GM12878 (cell line): ENCODE data around the gene TMEM208. TPM values are rescaled to one million over a fixed set of nuclear protein-coding genes. Genes with fewer than 3 reads are reported as not detected.

Source experiments
- ATAC-seq: fragments of 200-7000 bp; cut with Tn5 transposase; 3 replicates; pipeline ENCODE4 v1.9.1; 2020; ENCODE audit warnings: mild to moderate bottlenecking, moderate library complexity
- BruUV-seq: library from RNA; stranded (reverse); fragments of 400-500 nt; replicated peaks from 2 replicates; lab custom pipeline; 2021; lab: Mats Ljungman, UMichigan
- CTCF ChIA-PET: fragments of 300-600 bp; sonication (Branson Sonifier 250); formaldehyde crosslinking; extraction: SDS; loops from one replicate; lab custom pipeline; 2021; ENCODE audit warnings: inconsistent platforms; lab: Yijun Ruan, JAX
- POLR2A ChIA-PET: fragments of 350-600 bp; formaldehyde crosslinking; extraction: SDS; loops from one replicate; lab custom pipeline; 2021; ENCODE audit warnings: inconsistent platforms; lab: Charles Lee
- RAD21 ChIA-PET: fragments of 300-600 bp; sonication (Branson Sonifier 250); formaldehyde crosslinking; loops from one replicate; lab custom pipeline; 2023; ENCODE audit warnings: antibody characterized with exemption; ENCODE audit not compliant: unreplicated experiment; lab: Charles Lee
- SMC1A ChIA-PET: fragments of 300-600 bp; sonication (Branson Sonifier 250); formaldehyde crosslinking; loops from one replicate; lab custom pipeline; 2023; ENCODE audit not compliant: unreplicated experiment, uncharacterized antibody; lab: Charles Lee
- DNase-seq: peaks from one replicate; pipeline ENCODE4 v3.0.0-alpha.2; 2011; ENCODE audit warnings: low read depth, low spot score
- FAIRE-seq: peaks from 3 replicates; lab custom pipeline; 2011; peaks lifted over from hg19 to GRCh38; lab: Jason Lieb, UNC
- H2AFZ ChIP-seq: 2 replicates; pipeline ENCODE4 v1.6.0; 2011; ENCODE audit warnings: low read depth, low read length, control low read depth; ENCODE audit not compliant: control insufficient read depth
- H3K27ac ChIP-seq: 2 replicates; pipeline ENCODE4 v1.5.1; 2011; ENCODE audit warnings: control low read depth; ENCODE audit not compliant: control insufficient read depth, insufficient read depth
- H3K27me3 ChIP-seq, 2 experiments: replicated peaks in 1 of 2; 2 replicates each; pipeline versions ENCODE4 v1.6.0 to v1.6.1; 2011; ENCODE audit warnings: low read length in 1 of 2; ENCODE audit not compliant: control insufficient read depth in 2 of 2, insufficient read depth in 2 of 2
- H3K36me3 ChIP-seq, 2 experiments: 2 replicates each; pipeline ENCODE4 v1.5.1; 2011; ENCODE audit warnings: low read length in 1 of 2; ENCODE audit not compliant: control insufficient read depth in 2 of 2, insufficient read depth in 2 of 2
- H3K4me1 ChIP-seq: 2 replicates; pipeline ENCODE4 v1.6.1; 2011; ENCODE audit warnings: mild to moderate bottlenecking, low read length, moderate library complexity, mixed read lengths; ENCODE audit not compliant: control insufficient read depth, insufficient read depth
- H3K4me2 ChIP-seq: 2 replicates; pipeline ENCODE4 v1.6.0; 2011; ENCODE audit warnings: control low read depth; ENCODE audit not compliant: control insufficient read depth, insufficient read depth
- H3K4me3 ChIP-seq: fragments of 200-600 bp; sonication (generic); 2 replicates; pipeline ENCODE4 v1.5.1; 2016
- H3K79me2 ChIP-seq: 2 replicates; pipeline ENCODE4 v1.6.0; 2011; ENCODE audit warnings: low read length; ENCODE audit not compliant: control insufficient read depth, insufficient read depth
- H3K9ac ChIP-seq: 2 replicates; pipeline ENCODE4 v1.8.0; 2011; ENCODE audit warnings: low read length, control low read depth, mixed read lengths; ENCODE audit not compliant: control insufficient read depth, insufficient read depth
- H3K9me3 ChIP-seq: replicated peaks from 3 replicates; pipeline ENCODE4 v1.5.1; 2011; ENCODE audit warnings: mild to moderate bottlenecking, low read length; ENCODE audit not compliant: control insufficient read depth, insufficient read depth
- H4K20me1 ChIP-seq: 2 replicates; pipeline ENCODE4 v1.6.0; 2011; ENCODE audit not compliant: control insufficient read depth, insufficient read depth
- BCL3 ChIP-seq: IDR thresholded peaks from 2 replicates; pipeline ENCODE4 v1.6.1; 2011; ENCODE audit warnings: borderline replicate concordance, low read depth, mild to moderate bottlenecking, moderate library complexity, low read length; ENCODE audit not compliant: insufficient read depth, poor library complexity, severe bottlenecking
- CBFB ChIP-seq: IDR thresholded peaks from 2 replicates; pipeline ENCODE4 v1.6.1; 2016; ENCODE audit warnings: antibody characterized with exemption, low read depth
- NRF1 ChIP-seq: conservative IDR thresholded peaks from 2 replicates; pipeline ENCODE4 v1.6.1; 2011; ENCODE audit warnings: mild to moderate bottlenecking, low read depth, low read length, improper control_type of control experiment
- RAD21 ChIP-seq: IDR thresholded peaks from 2 replicates; pipeline ENCODE4 v1.6.1; 2011; ENCODE audit warnings: mild to moderate bottlenecking, low read depth, low read length, moderate library complexity; ENCODE audit not compliant: insufficient read depth
- REST ChIP-seq: IDR thresholded peaks from 2 replicates; pipeline ENCODE4 v1.6.1; 2012; ENCODE audit warnings: mild to moderate bottlenecking, low read depth, low read length
- TARDBP ChIP-seq: IDR thresholded peaks from 2 replicates; pipeline ENCODE4 v1.6.1; 2016; ENCODE audit warnings: borderline replicate concordance
- WGBS: methylation state at CpG from one replicate; pipeline ENCODE4 v1.1.6; 2016; ENCODE audit warnings: low lambda C conversion rate; ENCODE audit not compliant: insufficient replicate concordance, insufficient coverage; ENCODE audit errors: missing lambda C conversion rate; 5-methylcytosine and 5-hydroxymethylcytosine counted together
- in situ Hi-C: fragments of 300-500 bp; cut with MboI; formaldehyde crosslinking; loops from 9 replicates; pipeline ENCODE4 v1.14.3; 2018; ENCODE audit warnings: mixed read lengths
- intact Hi-C: fragments of 100-400 bp; cut with micrococcal nuclease; formaldehyde crosslinking; loops from one replicate; pipeline ENCODE4 v1.14.2; 2022; ENCODE audit not compliant: unreplicated experiment
- polyA plus RNA-seq, 11 experiments: library from polyadenylated mRNA; depleted of rRNA in 4 of 11; unstranded in 6 of 11; stranded (reverse) in 5 of 11; fragments of >200 nt; fragmentation: Nextera tagmentation in 4 of 11; fragmentation: Illumina TruSeq in 1 of 11; extraction: Ambion mirVana in 4 of 11; extraction: Trizol in 1 of 11; gene quantifications; 1 replicate in 1 of 11; 2 replicates in 10 of 11; pipeline versions ENCODE4 v1.2.1 to v1.2.3, GENCODE V29; 2011 to 2016; ENCODE audit warnings: inconsistent platforms in 2 of 11, missing spikeins in 2 of 11, low read depth in 1 of 11
- total RNA-seq, 4 experiments: library from RNA; depleted of rRNA in 3 of 4; stranded (reverse); fragments of >200 nt in 3 of 4; fragmentation: Illumina TruSeq in 1 of 4; extraction: Trizol in 1 of 4; gene quantifications; 2 replicates each; pipeline versions ENCODE4 v1.2.1 to v1.2.3, GENCODE V29; 2013 to 2021

TMEM208 gene
- total and polyA plus RNA-seq, 10 of the 15 experiments (the other 5 are each of a cell fraction or from before 2014, with no cell fraction given) = 34.1 to 244 (median 54.1) TPM

- in situ Hi-C loops (no loop called here), intact Hi-C loops (no loop called here)
- no peak for TF ChIP-seq NRF1
- TF ChIP-seq CBFB = no peak
- no peak for TF ChIP-seq TARDBP
- no peak for TF ChIP-seq REST
- no peak for TF ChIP-seq RAD21
- no peak for TF ChIP-seq BCL3
- no TSS peak for BruUV-seq
- no peak overlapping the region for H3K9ac ChIP-seq
- H3K36me3 ChIP-seq = no peaks in the 10 kb centered on the region
- DNase-seq (no peak), ATAC-seq (no peak), FAIRE-seq (no peak)
- SMC1A ChIA-PET = interaction anchor here (1.1 to 1.5 kb wide), 2 partner anchors 17 to 162 kb away, joined by 3 to 5 read pairs; no protein-coding TSS in a partner anchor
- H3K9me3 ChIP-seq = no peaks in the 10 kb centered on the region
- POLR2A ChIA-PET = no interaction called here
- no peaks in the 10 kb centered on the region; the same call in 1 of the 2 replicates for H4K20me1 ChIP-seq
- CTCF ChIA-PET = interaction anchor here (1.0 to 3.2 kb wide), 8 partner anchors 9 to 163 kb away, joined by 3 to 28 read pairs (median 4); partner anchors contain the start of genes FBXL8, NOL3 and TRADD
- H3K27ac ChIP-seq = no peak overlapping the region
- no peak overlapping the region for H3K4me2 ChIP-seq
- peaks cover 13% of the 10 kb centered on the region for H3K4me1 ChIP-seq
- H3K4me3 ChIP-seq = no peak overlapping the region
- peaks cover 5% of the 10 kb centered on the region for H3K79me2 ChIP-seq
- no peak overlapping the region for H2AFZ ChIP-seq
- WGBS = 90% methylated on average over 15 of the region's 16 CpGs
- RAD21 ChIA-PET = interaction anchor here (1.0 to 1.1 kb wide), 2 partner anchors 9 to 25 kb away, joined by 4 to 7 read pairs; no protein-coding TSS in a partner anchor
- H3K27me3 ChIP-seq = peaks cover 0 to 3% of the 10 kb centered on the region in 2 experiments; a peak in 2 of 4 replicates
These were observed 46.8 kb upstream of the TMEM208 start for GRCh38 chr16:67180166-67180565.
